NCI-H1930 (cell line): Measurements from ENCODE around the gene RAPGEF1.
A peak's percentile ranks its signal among the peaks of the same experiment; 100 is the strongest.

Experiments
- DNase-seq, 2 experiments: peaks; one replicate each; lab custom pipeline; 2025; lab: John Stamatoyannopoulos, UW

The RAPGEF1 gene

GRCh38 chr9:131752231-131752884 is 12.5 kb upstream of the RAPGEF1 start:
- no peak for DNase-seq

GRCh38 chr9:131748411-131748955 is 8.6 kb upstream of the RAPGEF1 start:
- no peak for DNase-seq

GRCh38 chr9:131747352-131747751 is 7.5 kb upstream of the RAPGEF1 start:
- DNase-seq = peak in 1 of 2 experiments; percentile 44

DNA sequence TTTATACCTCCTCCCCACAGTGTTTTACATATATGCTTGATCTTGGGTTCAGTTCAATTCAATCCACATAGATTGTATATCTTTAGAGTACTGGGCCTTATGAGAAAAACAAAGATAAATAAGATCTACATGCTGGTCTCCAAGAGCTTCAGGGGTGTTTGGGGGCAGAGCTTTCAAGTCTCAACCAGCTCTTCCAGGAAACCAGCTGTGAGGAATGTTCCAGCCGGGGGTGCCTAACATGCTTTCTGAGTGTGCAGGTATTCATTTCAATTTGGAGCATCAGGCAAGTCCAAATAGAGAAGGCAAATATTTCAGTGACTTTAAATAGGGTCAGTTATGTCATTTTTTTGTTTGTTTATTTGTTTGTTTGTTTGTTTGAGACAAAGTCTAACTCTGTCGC is 5.7 kb upstream of the RAPGEF1 start:
- DNase-seq = no peak

DNA sequence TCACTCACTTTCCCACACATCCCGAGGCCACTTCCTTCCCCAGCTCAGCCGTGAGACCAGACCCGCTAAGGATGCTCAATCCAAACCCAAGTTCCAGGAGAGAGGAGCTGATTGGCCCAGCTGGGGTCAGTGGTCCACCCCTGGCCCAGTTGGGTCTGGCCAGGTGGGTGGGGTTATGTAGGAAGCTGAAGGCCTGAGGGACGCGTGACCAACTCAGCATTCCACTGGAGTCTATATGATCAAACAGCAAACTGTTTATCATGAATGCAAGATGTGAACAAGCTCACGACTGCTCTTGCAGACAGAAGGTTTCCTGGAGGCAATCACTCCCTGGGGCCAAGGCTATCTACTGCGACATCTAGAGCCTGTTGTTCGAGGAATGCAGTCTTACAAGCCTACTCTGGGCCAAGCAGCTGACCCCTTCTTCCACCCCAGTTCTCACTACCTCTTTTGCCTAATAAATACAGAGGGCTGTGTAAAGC is 4.9 kb upstream of the RAPGEF1 start:
- no peak for DNase-seq

- no peak for DNase-seq
These were observed 4.4 kb upstream of the RAPGEF1 start for GRCh38 chr9:131744171-131744719.

DNA sequence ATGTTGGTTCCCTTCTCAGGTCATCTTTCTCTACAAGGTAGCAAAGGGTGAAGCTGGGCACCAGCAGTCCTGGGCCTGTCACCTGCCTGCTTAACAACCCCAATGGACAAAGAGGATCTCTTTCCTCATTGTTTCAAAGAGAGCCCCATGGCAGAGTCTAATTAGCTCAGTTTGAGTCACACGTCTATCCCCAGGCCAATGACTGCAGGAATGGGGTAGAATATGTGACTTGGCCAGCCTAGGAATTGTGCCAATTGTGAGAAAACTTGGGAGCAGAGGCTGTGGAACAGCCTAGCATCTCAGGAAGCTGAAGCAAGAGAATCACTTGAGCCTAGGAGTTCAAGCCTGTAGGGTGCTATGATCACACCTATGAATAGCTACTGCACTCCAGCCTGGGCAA is 3.6 kb upstream of the RAPGEF1 start:
- DNase-seq = no peak

DNA sequence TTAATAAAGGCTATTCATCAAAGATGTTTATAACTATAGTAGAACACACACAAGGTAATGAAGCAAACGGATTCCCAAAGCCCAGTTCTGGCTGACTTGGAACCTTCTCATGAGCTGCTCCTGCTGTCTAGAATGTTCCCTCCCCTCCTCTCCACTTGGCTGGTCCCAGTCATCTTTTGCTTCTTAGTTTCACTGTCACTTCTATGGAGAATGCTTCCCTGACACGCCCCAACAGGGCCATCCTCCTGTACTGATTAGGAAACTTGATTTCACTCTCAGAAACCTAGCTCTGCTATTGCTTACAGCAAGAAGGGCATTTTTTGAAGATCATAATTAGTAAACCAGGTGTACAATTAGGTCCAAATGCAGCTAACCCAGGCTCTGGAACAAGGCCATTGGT is 3.2 kb upstream of the RAPGEF1 start:
- DNase-seq = no peak

DNA sequence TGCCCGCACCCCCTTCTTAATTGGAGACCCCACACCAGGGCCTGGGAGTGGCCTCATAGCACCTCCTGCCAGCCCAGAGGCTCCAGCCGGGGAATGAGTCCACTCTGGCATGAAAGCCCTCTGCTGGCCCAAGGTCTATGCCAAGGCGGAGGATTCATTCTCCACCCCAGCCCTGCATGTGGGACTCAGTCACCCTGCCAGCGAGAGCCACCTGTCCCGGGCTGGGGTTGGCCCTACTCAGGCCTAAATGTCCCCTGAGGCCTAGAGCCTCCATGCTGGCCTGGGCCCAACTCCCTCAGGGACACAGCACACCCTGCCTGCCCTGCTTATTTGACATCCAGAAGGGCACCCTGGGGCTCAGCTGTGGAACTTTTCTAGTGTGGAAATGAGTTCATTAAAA is 1.0 kb upstream of the RAPGEF1 start:
- DNase-seq = no peak

GRCh38 chr9:131739133-131739958 is 530 bp downstream of the RAPGEF1 start:
- DNase-seq = no peak

- no peak for DNase-seq
These were observed 1.4 kb downstream of the RAPGEF1 start for GRCh38 chr9:131738293-131739132.

DNA sequence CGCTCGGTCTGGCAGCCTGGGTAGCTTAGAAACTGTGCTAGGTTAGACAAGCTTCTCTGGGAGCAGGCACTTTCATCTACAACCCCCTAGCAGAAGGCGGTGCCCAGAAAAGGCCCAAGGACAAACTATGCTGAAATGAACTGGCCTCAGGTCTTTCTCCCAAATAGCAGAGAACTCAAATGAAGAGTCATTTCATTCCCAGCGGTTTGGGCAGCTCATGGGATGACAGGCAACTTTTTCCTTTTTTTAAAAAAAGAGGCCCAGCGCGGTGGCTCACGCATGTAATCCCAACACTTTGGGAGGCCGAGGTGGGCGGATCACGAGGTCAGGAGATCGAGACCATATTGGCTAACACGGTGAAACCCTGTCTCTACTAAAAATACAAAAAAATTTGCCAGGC is 2.5 kb downstream of the RAPGEF1 start:
- DNase-seq = no peak

GRCh38 chr9:131736431-131736830 is 3.4 kb downstream of the RAPGEF1 start:
- DNase-seq = no peak

DNA sequence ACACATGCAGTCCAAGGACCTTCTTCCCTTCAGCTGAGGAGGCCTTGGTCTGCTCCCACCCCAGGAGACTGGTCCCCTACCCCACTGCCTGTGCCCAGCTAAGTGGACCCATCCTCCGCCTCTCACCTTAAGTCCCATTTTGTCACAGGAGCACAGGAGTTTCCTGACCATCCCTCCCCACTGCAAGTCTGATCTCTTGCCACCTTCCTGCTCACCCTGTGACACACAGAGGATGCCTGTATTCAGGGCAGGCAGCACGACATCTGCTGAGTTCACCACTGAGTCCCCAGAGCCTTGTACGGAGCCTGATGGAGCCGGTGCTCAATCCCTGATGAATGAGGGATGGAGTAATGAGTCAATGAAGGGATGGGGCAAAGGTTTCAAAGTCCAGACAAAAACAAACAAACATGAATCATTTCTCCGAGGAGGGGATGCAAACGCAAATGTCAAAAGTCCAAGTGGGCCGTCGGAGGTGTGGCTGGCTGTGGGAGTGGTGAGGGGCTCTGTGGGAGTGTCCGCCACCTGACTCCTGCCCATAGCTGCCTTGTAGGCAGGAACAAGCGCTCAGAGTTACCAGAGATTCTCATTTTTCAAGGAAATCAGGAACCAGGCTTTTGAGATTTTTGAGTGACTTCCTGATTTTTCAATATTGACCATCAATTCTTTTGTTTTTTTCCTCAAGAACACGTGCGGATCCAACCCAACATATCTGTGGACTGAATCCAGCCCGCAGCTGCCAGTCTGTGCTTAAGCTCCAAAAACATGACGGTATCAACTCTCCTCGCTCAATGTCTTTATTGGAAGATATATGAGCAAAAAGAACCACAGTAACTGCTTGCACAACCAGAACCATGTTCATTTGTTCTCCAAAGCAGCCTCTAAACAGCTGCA is 4.4 kb downstream of the RAPGEF1 start:
- DNase-seq = no peak

DNA sequence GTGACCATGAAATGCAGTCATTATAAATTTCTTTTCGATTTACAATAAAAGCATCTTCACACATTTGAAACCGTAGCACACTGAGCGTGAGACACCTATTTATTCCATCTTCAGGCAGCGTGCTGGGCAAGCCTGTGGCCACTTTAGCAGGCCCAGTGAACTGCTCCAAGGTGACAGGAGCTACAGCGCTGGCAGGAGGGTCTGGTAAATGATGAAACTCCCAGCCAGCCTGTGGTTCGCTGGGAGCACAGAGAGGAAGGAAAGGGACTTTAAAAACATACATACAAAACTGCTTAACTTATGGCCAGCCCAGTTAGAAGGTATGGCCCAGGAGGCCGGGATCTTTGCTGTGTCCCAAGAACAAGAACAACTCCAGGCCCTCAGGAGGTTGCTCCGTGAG is 5.1 kb downstream of the RAPGEF1 start:
- DNase-seq = no peak

GRCh38 chr9:131734165-131734610 is 5.7 kb downstream of the RAPGEF1 start:
- no peak for DNase-seq

DNA sequence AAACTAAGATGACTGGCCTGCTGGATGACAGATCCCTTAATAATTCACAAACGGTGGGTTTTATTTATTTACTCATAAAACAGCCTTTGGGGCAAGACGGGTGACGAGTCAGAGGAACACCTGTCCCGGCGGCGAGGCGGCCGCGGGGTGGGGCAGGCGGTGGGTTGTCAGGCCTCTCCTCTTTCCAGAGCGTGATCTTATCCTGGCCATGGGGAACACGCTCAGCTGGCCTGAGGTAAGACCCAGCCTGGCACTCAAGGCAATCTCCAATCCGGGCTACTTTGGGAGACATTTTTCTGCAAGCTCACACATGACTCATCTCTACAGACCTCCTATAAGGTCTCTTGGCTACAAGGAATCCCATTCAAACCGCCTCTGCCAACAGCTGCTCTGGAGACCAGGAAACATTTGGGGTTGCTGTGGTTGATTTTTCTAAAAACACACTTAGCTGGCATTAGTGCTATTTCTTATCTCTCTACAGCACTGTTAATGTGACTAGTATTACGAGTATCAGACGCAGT is 6.3 kb downstream of the RAPGEF1 start:
- DNase-seq = no peak

- DNase-seq = no peak
These were observed 7.1 kb downstream of the RAPGEF1 start for GRCh38 chr9:131732636-131733289.

- no peak for DNase-seq
These were observed 7.8 kb downstream of the RAPGEF1 start for GRCh38 chr9:131732061-131732526.

GRCh38 chr9:131731644-131732043 is 8.2 kb downstream of the RAPGEF1 start:
- no peak for DNase-seq
